ENCODE measurements around the gene MSI1.

- TF ChIP-seq ATF3 (IDR thresholded peaks at IDR 0.05) (no peak), MAX (IDR thresholded peaks at IDR 0.05) (no peak), ZNF274 (IDR thresholded peaks at IDR 0.05; ENCODE audit: low read depth, low read length) (no peak)
Measured at GRCh38 chr12:120352117-120352516, 16.8 kb downstream of the MSI1 start.
